Common myeloid progenitor, CD34-positive (primary cell): ENCODE measurements around the gene MEGF11.

Source experiments
- CTCF ChIA-PET: fragments of 350-600 bp; sonication (Branson Sonifier 250); formaldehyde crosslinking; loops from one replicate; lab custom pipeline; 2021; ENCODE audit warnings: antibody characterized with exemption; lab: Charles Lee
- POLR2A ChIA-PET: fragments of 350-600 bp; sonication (Branson Sonifier 250); formaldehyde crosslinking; loops from one replicate; lab custom pipeline; 2021; ENCODE audit warnings: antibody characterized with exemption; lab: Charles Lee
- DNase-seq, 3 donors: peaks; one replicate each; pipeline versions ENCODE4 v3.0.0 to v3.0.0-alpha.2; 2013
- H3K27ac ChIP-seq, 2 experiments: 1 replicate in 1 of 2; 2 replicates in 1 of 2; pipeline ENCODE4 v1.7.0; 2013; ENCODE audit warnings: inconsistent platforms in 2 of 2, low read length in 2 of 2, mild to moderate bottlenecking in 2 of 2, low read depth in 1 of 2, moderate library complexity in 1 of 2; ENCODE audit not compliant: severe bottlenecking in 2 of 2, insufficient read depth in 1 of 2, poor library complexity in 1 of 2
- H3K27me3 ChIP-seq, 5 experiments: replicated peaks in 2 of 5; 1 replicate in 3 of 5; 2 replicates in 2 of 5; pipeline versions ENCODE4 v1.6.1 to v1.7.0; 2013; ENCODE audit warnings: low read length in 4 of 5, mild to moderate bottlenecking in 2 of 5, moderate library complexity in 2 of 5, inconsistent platforms in 1 of 5; ENCODE audit not compliant: insufficient read depth in 5 of 5, control insufficient read depth in 4 of 5
- H3K36me3 ChIP-seq, 4 experiments: 1 replicate in 2 of 4; 2 replicates in 2 of 4; pipeline versions ENCODE4 v1.6.1 to v1.7.0; 2013; ENCODE audit warnings: low read length in 3 of 4, control low read depth in 1 of 4, mild to moderate bottlenecking in 1 of 4; ENCODE audit not compliant: control insufficient read depth in 4 of 4, insufficient read depth in 4 of 4
- H3K4me1 ChIP-seq, 4 experiments: 1 replicate in 3 of 4; 2 replicates in 1 of 4; pipeline versions ENCODE4 v1.6.1 to v1.7.1; 2013; ENCODE audit warnings: low read length in 3 of 4, mild to moderate bottlenecking in 3 of 4, control low read depth in 1 of 4, inconsistent platforms in 1 of 4, moderate library complexity in 1 of 4; ENCODE audit not compliant: control insufficient read depth in 4 of 4, insufficient read depth in 4 of 4; ENCODE audit errors: control extremely low read depth in 1 of 4
- H3K4me3 ChIP-seq, 7 experiments: 1 replicate in 4 of 7; 2 replicates in 3 of 7; pipeline versions ENCODE4 v1.5.1 to v1.7.0; 2013; ENCODE audit warnings: mild to moderate bottlenecking in 7 of 7, low read length in 6 of 7, moderate library complexity in 6 of 7, inconsistent platforms in 2 of 7, low read depth in 2 of 7, control low read depth in 1 of 7; ENCODE audit not compliant: insufficient read depth in 4 of 7, control insufficient read depth in 1 of 7; ENCODE audit errors: extremely low read depth in 1 of 7
- H3K9me3 ChIP-seq, 5 experiments: 1 replicate in 4 of 5; 2 replicates in 1 of 5; pipeline versions ENCODE4 v1.6.1 to v1.7.1; 2013; ENCODE audit warnings: low read length in 4 of 5, mild to moderate bottlenecking in 2 of 5, inconsistent platforms in 1 of 5, low read depth in 1 of 5, moderate library complexity in 1 of 5; ENCODE audit not compliant: control insufficient read depth in 4 of 5, insufficient read depth in 2 of 5; ENCODE audit errors: control extremely low read depth in 1 of 5
- WGBS: methylation state at CpG from one replicate; pipeline ENCODE4 v1.1.5; 2013; ENCODE audit not compliant: insufficient coverage; 5-methylcytosine and 5-hydroxymethylcytosine counted together

Gene MEGF11

DNA sequence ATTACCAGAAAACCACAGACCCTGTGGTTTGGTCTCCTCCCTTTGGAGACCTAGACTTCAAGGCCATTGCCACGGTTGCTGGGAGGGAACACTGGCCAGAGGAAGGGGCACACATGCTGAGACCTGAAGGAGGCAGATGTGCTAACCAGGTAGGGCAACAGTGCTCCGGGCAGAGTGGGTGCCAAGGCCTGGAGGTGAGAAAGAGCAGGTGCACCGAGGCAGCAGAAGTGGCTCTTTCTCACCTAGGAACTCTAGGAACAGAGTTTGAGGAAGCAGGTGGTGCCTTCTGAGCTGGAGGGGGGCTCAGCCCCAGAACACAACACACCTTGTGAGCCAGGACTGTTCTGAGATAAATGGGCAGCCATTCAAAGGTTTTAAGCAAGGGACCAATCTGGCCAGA, 106.1 kb downstream of the MEGF11 start:
- POLR2A ChIA-PET: no interaction called here

DNA sequence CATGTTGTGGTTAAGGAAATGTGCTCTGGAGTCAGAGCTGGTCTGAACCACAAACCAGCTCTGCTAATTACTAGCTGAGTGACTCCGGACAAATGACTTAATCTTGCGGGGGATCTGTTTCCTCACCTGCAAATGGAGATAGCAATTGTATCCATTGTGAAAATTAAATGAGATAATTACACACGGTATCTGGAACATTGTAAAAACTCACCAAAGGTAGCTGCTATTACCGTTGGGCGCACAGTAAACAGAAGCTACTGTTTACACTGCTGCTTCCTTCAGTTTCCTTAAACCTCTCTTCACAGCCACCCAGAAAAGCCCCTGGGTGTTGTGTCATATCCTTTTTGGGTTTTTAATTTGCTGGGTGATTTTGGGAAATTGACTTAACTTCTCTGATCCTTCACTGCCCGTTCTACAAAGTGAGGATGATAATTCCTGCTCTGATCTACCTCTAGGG, 107.8 kb downstream of the MEGF11 start:
- no peak overlapping the region for H3K27ac ChIP-seq
- H3K4me1 ChIP-seq: peaks cover 0 to 24% (median 17%) of the 10 kb centered on the region in 4 experiments
- H3K36me3 ChIP-seq: no peaks in the 10 kb centered on the region
- peak overlapping the region in 1 of 7 experiments; percentile 29 for H3K4me3 ChIP-seq
- ChIA-PET POLR2A (interaction anchor here (0.7 kb wide), 1 partner anchor 86 kb away, joined by 4 read pairs; no protein-coding TSS in a partner anchor), CTCF (interaction anchor here (1.7 kb wide), 1 partner anchor 14 kb away, joined by 5 read pairs; no protein-coding TSS in a partner anchor)
- H3K9me3 ChIP-seq: no peaks in the 10 kb centered on the region
- peaks cover 0 to 11% (median 0%) of the 10 kb centered on the region in 5 experiments for H3K27me3 ChIP-seq
- WGBS: 14% methylated on average over 1 of the region's 6 CpGs
- DNase-seq: peak; percentile 48 to 93 (median 85)

More for the DNA sequence above, 106.1 kb downstream of the MEGF11 start:
- no peak for DNase-seq
- peaks cover 0 to 10% (median 0%) of the 10 kb centered on the region in 5 experiments for H3K27me3 ChIP-seq
- 66% methylated on average over 2 of the region's 3 CpGs for WGBS
- H3K36me3 ChIP-seq: no peaks in the 10 kb centered on the region
- peaks cover 0 to 24% (median 17%) of the 10 kb centered on the region in 4 experiments for H3K4me1 ChIP-seq
- no peaks in the 10 kb centered on the region for H3K9me3 ChIP-seq
- H3K27ac ChIP-seq: no peak overlapping the region
- H3K4me3 ChIP-seq: no peak overlapping the region
- CTCF ChIA-PET: no interaction called here

DNA sequence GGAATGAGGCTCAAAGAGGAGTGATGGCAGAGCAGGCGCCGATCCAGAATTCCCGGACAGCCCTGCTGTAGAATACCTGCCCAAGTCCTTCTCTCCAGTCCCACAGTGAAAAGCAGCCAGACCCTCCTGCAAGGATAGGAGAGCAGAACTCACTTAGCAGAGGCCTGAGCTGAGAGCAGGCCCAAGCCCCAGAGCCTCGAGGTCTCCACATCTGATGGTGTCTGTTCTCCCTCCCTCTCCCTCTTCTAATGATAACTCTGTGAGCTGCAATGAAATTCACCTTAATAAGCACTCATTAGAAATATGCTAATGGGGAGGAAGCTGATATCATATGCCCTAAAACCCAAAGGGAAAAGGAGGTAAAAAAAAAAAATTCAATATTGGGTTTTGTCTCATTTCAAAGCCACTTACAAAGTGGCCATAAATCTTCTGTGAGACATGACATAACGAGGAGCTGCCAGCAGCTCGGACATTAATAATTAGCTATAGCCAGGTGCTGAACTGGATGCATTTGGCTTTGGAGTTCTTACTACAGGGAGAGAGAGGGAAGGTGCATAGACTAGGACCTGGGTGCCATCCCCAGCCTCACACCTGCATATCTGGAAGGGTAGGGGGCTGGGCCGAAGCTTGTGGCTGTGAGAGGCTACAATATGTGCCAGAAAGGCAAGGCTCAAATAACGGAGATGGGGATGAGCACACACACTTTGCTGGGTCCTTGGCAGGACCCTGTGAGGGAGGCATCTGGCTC, 108.4 kb downstream of the MEGF11 start:
- CTCF ChIA-PET: interaction anchor here (1.7 kb wide), 1 partner anchor 14 kb away, joined by 5 read pairs; no protein-coding TSS in a partner anchor
- WGBS: 100% methylated on average over 3 of the region's 8 CpGs
- POLR2A ChIA-PET: interaction anchor here (0.7 kb wide), 2 partner anchors 86 to 100 kb away, joined by 3 to 4 read pairs; no protein-coding TSS in a partner anchor
- no peaks in the 10 kb centered on the region for H3K9me3 ChIP-seq
- peaks cover 0 to 11% (median 0%) of the 10 kb centered on the region in 5 experiments for H3K27me3 ChIP-seq
- H3K27ac ChIP-seq: no peak overlapping the region
- peaks cover 0 to 24% (median 17%) of the 10 kb centered on the region in 4 experiments for H3K4me1 ChIP-seq
- no peaks in the 10 kb centered on the region for H3K36me3 ChIP-seq
- peak overlapping the region in 1 of 7 experiments; percentile 29 for H3K4me3 ChIP-seq
- no peak for DNase-seq

DNA sequence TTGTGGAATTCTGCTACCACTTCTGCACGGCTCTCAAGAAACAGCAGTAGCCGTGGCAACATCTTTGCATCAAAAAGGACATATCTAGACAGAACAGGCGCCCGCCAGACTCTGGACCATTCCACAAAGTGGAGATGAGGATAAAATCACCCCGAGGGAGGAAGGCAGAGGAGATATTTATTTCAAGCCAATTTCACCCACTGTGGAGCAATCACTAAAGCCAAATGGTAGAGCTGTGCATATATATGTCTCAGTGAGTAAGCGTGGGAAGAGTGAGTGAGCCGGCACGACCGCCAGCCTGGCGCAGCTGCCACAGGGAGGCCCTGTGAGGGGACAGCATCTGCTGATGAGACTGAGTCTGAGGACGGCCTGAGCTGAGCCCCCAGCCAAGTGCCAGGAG, 111.3 kb downstream of the MEGF11 start:
- peaks cover 0 to 21% (median 15%) of the 10 kb centered on the region in 4 experiments for H3K4me1 ChIP-seq
- no peak overlapping the region for H3K27ac ChIP-seq
- no peak overlapping the region for H3K4me3 ChIP-seq
- ChIA-PET CTCF (interaction anchor here (0.9 kb wide), 1 partner anchor 12 kb away, joined by 4 read pairs; no protein-coding TSS in a partner anchor), POLR2A (no interaction called here)
- DNase-seq: peak in 1 of 3 donors; percentile 5
- H3K27me3 ChIP-seq: peaks cover 0 to 4% (median 0%) of the 10 kb centered on the region in 5 experiments
- H3K36me3 ChIP-seq: no peaks in the 10 kb centered on the region
- no peaks in the 10 kb centered on the region for H3K9me3 ChIP-seq
- WGBS: 93% methylated on average over 11 of the region's 11 CpGs

DNA sequence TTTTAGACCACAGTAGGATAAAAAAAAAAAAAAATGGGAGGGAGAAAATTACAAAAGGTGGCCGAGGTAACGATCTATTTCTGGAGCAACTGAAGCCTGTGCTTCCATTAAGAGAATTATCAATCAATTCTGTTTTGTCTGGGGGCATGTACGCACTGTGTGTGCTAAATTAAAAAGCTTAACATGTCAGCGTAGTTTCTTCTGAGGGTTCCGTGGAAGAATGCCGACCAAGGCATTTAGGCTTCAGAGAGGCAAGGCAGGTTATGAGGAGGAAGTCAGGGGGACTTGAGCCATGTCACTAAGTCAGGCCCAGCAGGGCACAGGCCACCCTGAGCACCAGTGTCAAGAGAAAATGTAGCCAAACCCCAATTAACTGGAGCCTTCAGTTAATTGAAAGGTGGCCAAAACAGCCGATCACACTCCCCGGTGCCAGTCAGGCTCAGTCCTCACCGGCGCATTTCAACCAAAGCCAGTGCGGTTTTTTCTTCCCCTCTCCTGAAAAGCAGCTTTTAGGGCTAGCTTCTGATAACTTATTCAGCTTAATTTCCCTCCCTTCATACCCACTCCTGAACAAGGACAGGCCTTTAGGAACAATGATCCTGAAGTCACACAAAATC, 113.9 kb downstream of the MEGF11 start:
- 90% methylated on average over 11 of the region's 11 CpGs for WGBS
- CTCF ChIA-PET: interaction anchor here (1.0 kb wide), 1 partner anchor 13 kb away, joined by 3 read pairs; no protein-coding TSS in a partner anchor
- no peak overlapping the region for H3K27ac ChIP-seq
- no peak for DNase-seq
- H3K27me3 ChIP-seq: peaks cover 0 to 6% (median 0%) of the 10 kb centered on the region in 5 experiments
- no peak overlapping the region for H3K4me3 ChIP-seq
- H3K4me1 ChIP-seq: no peaks in the 10 kb centered on the region
- POLR2A ChIA-PET: interaction anchor here (0.5 to 0.7 kb wide), 2 partner anchors 15 to 496 kb away, joined by 3 to 4 read pairs; no protein-coding TSS in a partner anchor
- no peaks in the 10 kb centered on the region for H3K9me3 ChIP-seq
- no peaks in the 10 kb centered on the region for H3K36me3 ChIP-seq

DNA sequence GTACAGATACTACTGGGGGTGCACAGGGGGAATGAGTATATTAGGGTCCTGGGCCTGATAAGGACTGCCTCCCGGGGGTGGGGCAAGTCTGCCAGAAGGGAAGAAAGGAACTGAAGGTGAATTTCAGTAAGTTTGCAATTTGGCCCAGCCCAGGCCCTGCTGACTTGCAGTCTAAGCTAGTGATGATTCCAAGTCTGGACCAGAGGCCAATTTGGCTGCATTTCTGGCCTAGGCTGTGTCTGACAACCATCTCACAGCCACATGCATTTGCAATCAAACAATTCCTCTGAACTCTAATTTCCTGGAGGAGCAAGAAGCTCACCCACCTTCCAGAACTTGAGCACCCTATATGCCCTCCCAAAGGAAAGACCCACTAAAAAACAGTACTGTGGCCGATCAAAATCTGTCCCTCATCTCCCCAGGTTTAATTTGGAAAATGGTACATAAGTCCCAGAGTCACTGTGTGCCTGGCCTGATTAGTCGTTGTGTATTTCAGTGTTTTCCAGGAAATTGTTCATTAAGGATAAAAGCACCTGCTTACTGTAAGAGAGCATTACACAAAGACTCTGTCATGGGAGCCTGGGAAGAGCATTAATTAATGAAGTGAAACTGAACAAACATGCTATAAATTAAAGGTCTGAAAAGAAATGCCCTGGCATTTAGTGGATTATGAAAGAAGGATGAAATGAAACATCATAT, 114.5 kb downstream of the MEGF11 start:
- ChIA-PET POLR2A (no interaction called here), CTCF (interaction anchor here (0.5 to 1.0 kb wide), 2 partner anchors 12 to 71 kb away, joined by 3 read pairs; no protein-coding TSS in a partner anchor)
- Histone ChIP-seq H3K4me1 (no peaks in the 10 kb centered on the region), H3K27ac (no peak overlapping the region), H3K4me3 (no peak overlapping the region), H3K27me3 (peaks cover 0 to 6% (median 0%) of the 10 kb centered on the region in 5 experiments), H3K36me3 (no peaks in the 10 kb centered on the region), H3K9me3 (no peaks in the 10 kb centered on the region)
- 86% methylated on average over 1 of the region's 3 CpGs for WGBS
- no peak for DNase-seq
